HepG2 (cell line): Measurements from ENCODE around the gene RNF135. TPM values are rescaled to one million over a fixed set of nuclear protein-coding genes. Genes with fewer than 3 reads are reported as not detected.
A peak's percentile ranks its signal among the peaks of the same experiment; 100 is the strongest.

Experiments
- ATAC-seq: fragments of 200-7000 bp; cut with Tn5 transposase; 3 replicates; pipeline ENCODE4 v1.9.1; 2020; ENCODE audit warnings: mild to moderate bottlenecking, moderate library complexity
- BruUV-seq: library from RNA; stranded (reverse); fragments of 400-500 nt; replicated peaks from 2 replicates; lab custom pipeline; 2021; lab: Mats Ljungman, UMichigan
- CTCF ChIA-PET: fragments of 300-600 bp; formaldehyde crosslinking; extraction: SDS; loops from one replicate; lab custom pipeline; 2021; ENCODE audit warnings: low total read pairs, inconsistent platforms, low intra/inter-chr PET ratio; lab: Yijun Ruan, JAX
- POLR2A ChIA-PET: fragments of 350-600 bp; sonication (Branson Sonifier 250); formaldehyde crosslinking; loops from one replicate; lab custom pipeline; 2020; ENCODE audit warnings: antibody characterized with exemption, inconsistent platforms; lab: Yijun Ruan, JAX
- DNase-seq: peaks from one replicate; pipeline ENCODE4 v3.0.0-alpha.2; 2015; ENCODE audit warnings: low spot score
- FAIRE-seq: peaks from 3 replicates; lab custom pipeline; 2011; peaks lifted over from hg19 to GRCh38; lab: Jason Lieb, UNC
- H2AFZ ChIP-seq: one replicate; pipeline ENCODE4 v1.6.1; 2011; ENCODE audit warnings: low read length, inconsistent platforms
- H3K27ac ChIP-seq: fragments of 300-600 bp; 3 replicates; pipeline ENCODE4 v1.8.0; 2011; ENCODE audit warnings: mixed run types, mild to moderate bottlenecking, mixed read lengths, low read length, inconsistent platforms; ENCODE audit not compliant: insufficient read depth; ENCODE audit errors: extremely low read length
- H3K27me3 ChIP-seq, 2 experiments: fragments of 200-600 bp in 1 of 2; 2 replicates in 1 of 2; 3 replicates in 1 of 2; pipeline versions ENCODE4 v1.6.0 to v1.8.0; 2011; ENCODE audit warnings: low read length in 2 of 2, mild to moderate bottlenecking in 2 of 2, moderate library complexity in 2 of 2, inconsistent platforms in 1 of 2; ENCODE audit not compliant: insufficient read depth in 2 of 2, control insufficient read depth in 1 of 2
- H3K36me3 ChIP-seq, 2 experiments: fragments of 200-600 bp in 1 of 2; replicated peaks in 1 of 2; 2 replicates in 1 of 2; 3 replicates in 1 of 2; pipeline versions ENCODE4 v1.5.1 to v1.8.0; 2011; ENCODE audit warnings: low read length in 2 of 2, inconsistent platforms in 1 of 2; ENCODE audit not compliant: insufficient read depth in 2 of 2, control insufficient read depth in 1 of 2
- H3K4me1 ChIP-seq: 2 replicates; pipeline ENCODE4 v1.5.1; 2012; ENCODE audit warnings: low read length, inconsistent platforms; ENCODE audit not compliant: insufficient read depth
- H3K4me2 ChIP-seq: 2 replicates; pipeline ENCODE4 v1.6.0; 2011; ENCODE audit warnings: low read depth, low read length, inconsistent platforms
- H3K4me3 ChIP-seq, 3 experiments: fragments of 200-600 bp in 1 of 3; sonication (generic), shearing (Covaris generic) in 1 of 3; replicated peaks in 1 of 3; 2 replicates each; pipeline ENCODE4 v1.5.1; 2011 to 2016; ENCODE audit warnings: low read length in 3 of 3, inconsistent platforms in 2 of 3, low read depth in 2 of 3, mild to moderate bottlenecking in 2 of 3, control low read depth in 1 of 3, mixed read lengths in 1 of 3; ENCODE audit not compliant: insufficient read depth in 1 of 3
- H3K79me2 ChIP-seq: one replicate; pipeline ENCODE4 v1.6.1; 2011; ENCODE audit warnings: low read length, inconsistent platforms; ENCODE audit not compliant: insufficient read depth
- H3K9ac ChIP-seq: 2 replicates; pipeline ENCODE4 v1.6.0; 2011; ENCODE audit warnings: mild to moderate bottlenecking, low read depth, low read length, inconsistent platforms; ENCODE audit not compliant: insufficient read depth
- H3K9me3 ChIP-seq: 2 replicates; pipeline ENCODE4 v1.5.1; 2012; ENCODE audit warnings: mild to moderate bottlenecking, low read length
- H4K20me1 ChIP-seq: 2 replicates; pipeline ENCODE4 v1.6.0; 2011; ENCODE audit warnings: inconsistent platforms, mild to moderate bottlenecking, low read length, moderate library complexity; ENCODE audit not compliant: insufficient read depth
- DZIP1 ChIP-seq: sonication (generic); formaldehyde crosslinking; IDR thresholded peaks from 2 replicates; pipeline ENCODE4 v1.5.0; 2020; ENCODE audit warnings: mild to moderate bottlenecking, missing genetic modification reagents
- LCORL ChIP-seq, 2 experiments: fragments of 450-650 bp in 1 of 2; sonication (generic) in 1 of 2; formaldehyde crosslinking in 1 of 2; IDR thresholded peaks; 2 replicates each; pipeline versions ENCODE4 v1.5.0 to v1.6.1; 2017 to 2020; ENCODE audit warnings: antibody characterized with exemption in 1 of 2, missing genetic modification reagents in 1 of 2
- RFX5 ChIP-seq: IDR thresholded peaks from 2 replicates; pipeline ENCODE4 v1.6.1; 2011; ENCODE audit warnings: low read depth, low read length, improper control_type of control experiment
- SIX4 ChIP-seq: sonication (generic); formaldehyde crosslinking; IDR thresholded peaks from 2 replicates; pipeline ENCODE4 v1.4.0; 2020; ENCODE audit warnings: missing genetic modification reagents
- SMC3 ChIP-seq: IDR thresholded peaks from 2 replicates; pipeline ENCODE4 v1.6.1; 2011; ENCODE audit warnings: low read length, improper control_type of control experiment
- TBX3 ChIP-seq: fragments of 450-650 bp; IDR thresholded peaks from 2 replicates; pipeline ENCODE4 v1.6.1; 2017; ENCODE audit warnings: antibody characterized with exemption, mild to moderate bottlenecking, inconsistent platforms, borderline replicate concordance
- ZNF235 ChIP-seq: sonication (generic); formaldehyde crosslinking; IDR thresholded peaks from 2 replicates; pipeline ENCODE4 v1.8.1; 2023; ENCODE audit warnings: mild to moderate bottlenecking, missing genetic modification reagents, borderline replicate concordance
- ZNF446 ChIP-seq: sonication (generic); formaldehyde crosslinking; IDR thresholded peaks from 2 replicates; pipeline ENCODE4 v1.5.0; 2020; ENCODE audit warnings: mild to moderate bottlenecking, missing genetic modification reagents
- ZNF496 ChIP-seq: sonication (generic); formaldehyde crosslinking; IDR thresholded peaks from 2 replicates; pipeline ENCODE4 v1.8.1; 2023; ENCODE audit warnings: mild to moderate bottlenecking, moderate library complexity, missing genetic modification reagents; ENCODE audit not compliant: insufficient replicate concordance
- ZNF503 ChIP-seq: sonication (generic); formaldehyde crosslinking; IDR thresholded peaks from 2 replicates; pipeline ENCODE4 v1.4.0; 2020; ENCODE audit warnings: missing genetic modification reagents
- ZNF737 ChIP-seq: sonication (generic); formaldehyde crosslinking; IDR thresholded peaks from 2 replicates; pipeline ENCODE4 v1.5.0; 2020; ENCODE audit warnings: missing genetic modification reagents, mild to moderate bottlenecking, borderline replicate concordance
- ZNF768 ChIP-seq: sonication (generic); formaldehyde crosslinking; IDR thresholded peaks from 2 replicates; pipeline ENCODE4 v1.4.0; 2020; ENCODE audit warnings: missing genetic modification reagents
- ZSCAN31 ChIP-seq: sonication (generic); formaldehyde crosslinking; IDR thresholded peaks from 2 replicates; pipeline ENCODE4 v1.5.0; 2020; ENCODE audit warnings: low read depth, mild to moderate bottlenecking, missing genetic modification reagents
- WGBS: methylation state at CpG from one replicate; pipeline ENCODE4 v1.1.6; 2017; ENCODE audit warnings: low lambda C conversion rate; 5-methylcytosine and 5-hydroxymethylcytosine counted together
- in situ Hi-C: cut with HindIII; loops from 2 replicates; pipeline ENCODE4 v1.10.0; 2017; ENCODE audit warnings: low pct_unique_long_range_greater_than_20kb; ENCODE audit not compliant: extremely low pct_ligation_motif_present
- intact Hi-C: fragments of 100-400 bp; cut with micrococcal nuclease; formaldehyde crosslinking; loops from one replicate; pipeline ENCODE4 v1.10.0; 2022; ENCODE audit not compliant: unreplicated experiment
- polyA plus RNA-seq, 8 experiments: library from polyadenylated mRNA; depleted of rRNA in 3 of 8; stranded (reverse) in 7 of 8; unstranded in 1 of 8; fragments of >200 nt; fragmentation: Illumina TruSeq in 4 of 8; extraction: Trizol in 4 of 8; gene quantifications; 2 replicates each; pipeline versions ENCODE4 v1.2.1 to v1.2.3, GENCODE V29; 2011 to 2016; ENCODE audit warnings: low read depth in 4 of 8, missing spikeins in 1 of 8, mixed read lengths in 1 of 8; ENCODE audit not compliant: insufficient read depth in 1 of 8
- total RNA-seq, 5 experiments: library from RNA; depleted of rRNA; stranded (reverse); fragments of >200 nt; fragmentation: Illumina TruSeq; extraction: Trizol; gene quantifications; 2 replicates each; pipeline ENCODE4 v1.2.3, GENCODE V29; 2016; ENCODE audit warnings: low read depth in 1 of 5

Gene RNF135
- total and polyA plus RNA-seq, 2 of the 13 experiments (the other 11 are each of a cell fraction or from before 2014, with no cell fraction given), result not detected

GRCh38 chr17:30950189-30950588 lies 20.6 kb upstream of the RNF135 start:
- Histone ChIP-seq H3K27me3 (no peaks in the 10 kb centered on the region), H3K9me3 (no peaks in the 10 kb centered on the region), H3K36me3 (no peaks in the 10 kb centered on the region), H4K20me1 (no peaks in the 10 kb centered on the region), H3K4me1 (peaks cover 35% of the 10 kb centered on the region), H2AFZ (no peak overlapping the region), H3K4me3 (no peak overlapping the region)
- WGBS, result 79% methylated on average over 5 of the region's 5 CpGs
- FAIRE-seq (no peak), DNase-seq (no peak), ATAC-seq (no peak)
- CTCF ChIA-PET, result no interaction called here
- POLR2A ChIA-PET, result interaction anchor here (1.0 kb wide), 1 partner anchor 44 kb away, joined by 3 read pairs; no protein-coding TSS in a partner anchor
- in situ Hi-C loops (no loop called here), intact Hi-C loops (no loop called here)
- TF ChIP-seq ZSCAN31, result no peak
- peak; percentile 87 for TF ChIP-seq ZNF768 (CRISPR knock-in tag)
- TF ChIP-seq, all 625 proteins: peak for 1
- no TSS peak for BruUV-seq
- Histone ChIP-seq H3K27ac (no peak overlapping the region), H3K4me2 (peak overlapping the region; percentile 12), H3K79me2 (no peaks in the 10 kb centered on the region), H3K9ac (no peak overlapping the region)

DNA sequence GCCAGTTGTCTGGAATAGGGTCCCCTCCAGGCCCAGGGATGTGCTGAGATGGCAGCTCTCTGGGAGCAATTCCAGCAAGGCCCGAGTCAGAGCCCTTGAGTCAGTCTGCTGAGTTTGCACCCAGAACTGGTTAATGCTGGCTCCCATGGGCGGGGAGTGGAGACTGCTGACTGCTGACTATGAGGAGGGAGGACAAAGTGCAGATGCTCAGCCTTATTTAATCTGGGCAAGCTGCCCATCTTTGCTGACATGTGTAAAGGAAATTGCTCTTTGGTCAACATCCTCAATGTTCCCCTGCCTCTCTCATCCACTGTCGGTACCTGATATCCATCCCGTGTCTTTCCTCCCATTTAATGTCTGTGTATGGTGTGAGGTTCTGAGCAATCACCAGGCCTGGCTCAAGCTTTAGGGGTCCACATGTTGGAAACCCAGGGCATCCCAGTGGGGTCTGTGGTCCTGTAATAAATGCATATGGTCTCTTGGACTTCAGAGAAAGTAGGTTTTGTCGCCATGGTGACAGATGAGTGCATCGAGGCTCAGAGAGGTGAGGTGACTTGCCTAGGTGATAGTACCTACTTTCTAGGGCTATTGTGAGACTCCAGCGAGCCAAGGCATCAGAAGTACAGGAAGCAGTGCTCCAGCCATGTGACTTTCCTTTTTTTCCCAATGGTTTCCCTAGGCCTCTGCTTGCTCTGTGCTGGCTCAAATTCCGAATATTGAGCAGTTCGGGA lies 20.0 kb upstream of the RNF135 start:
- H3K36me3 ChIP-seq, result no peaks in the 10 kb centered on the region
- CTCF ChIA-PET, result no interaction called here
- peaks cover 35% of the 10 kb centered on the region for H3K4me1 ChIP-seq
- no TSS peak for BruUV-seq
- H3K4me3 ChIP-seq, result no peak overlapping the region
- in situ Hi-C loops, result no loop called here
- peak; percentile 94 for ATAC-seq
- peak overlapping the region; percentile 12 for H3K4me2 ChIP-seq
- no peak overlapping the region for H3K27ac ChIP-seq
- no peaks in the 10 kb centered on the region for H3K9me3 ChIP-seq
- POLR2A ChIA-PET, result interaction anchor here (1.0 kb wide), 1 partner anchor 44 kb away, joined by 3 read pairs; no protein-coding TSS in a partner anchor
- H3K9ac ChIP-seq, result no peak overlapping the region
- DNase-seq, result peak; percentile 91
- H3K79me2 ChIP-seq, result no peaks in the 10 kb centered on the region
- intact Hi-C loops, result no loop called here
- peak; percentile 96 for FAIRE-seq
- H4K20me1 ChIP-seq, result no peaks in the 10 kb centered on the region
- H2AFZ ChIP-seq, result no peak overlapping the region
- no peaks in the 10 kb centered on the region for H3K27me3 ChIP-seq
- 36% methylated on average over 6 of the region's 9 CpGs for WGBS
- TF ChIP-seq ZNF235 (CRISPR knock-in tag) (no peak), ZNF496 (CRISPR knock-in tag) (no peak), SIX4 (CRISPR knock-in tag) (no peak), ZNF737 (CRISPR knock-in tag) (no peak), TBX3 (no peak), ZNF503 (no peak), DZIP1 (CRISPR knock-in tag) (no peak), LCORL (IDR thresholded peaks at IDR 0.05) (no peak), LCORL (CRISPR knock-in tag; IDR thresholded peaks at IDR 0.05) (no peak), ZNF446 (no peak), SMC3 (no peak), RFX5 (no peak)
